SU-DHL-6 (cell line): ENCODE results near the gene PTRH2.

Source experiments
- H2AFZ ChIP-seq: fragments of 200-600 bp; sonication (generic); 2 replicates; pipeline ENCODE4 v1.6.1; 2014; ENCODE audit warnings: low read depth, mild to moderate bottlenecking, moderate library complexity, mixed read lengths, antibody characterized with exemption, low read length; ENCODE audit not compliant: severe bottlenecking
- H3F3A ChIP-seq: fragments of 200-600 bp; shearing (Covaris generic); 2 replicates; pipeline ENCODE4 v1.6.0; 2016; ENCODE audit warnings: antibody characterized with exemption, mild to moderate bottlenecking; ENCODE audit not compliant: insufficient read depth
- H3K27ac ChIP-seq: fragments of 200-600 bp; sonication (generic); 2 replicates; pipeline ENCODE4 v1.5.1; 2016; ENCODE audit warnings: low read depth, mild to moderate bottlenecking, low read length, moderate library complexity, mixed read lengths
- H3K27me3 ChIP-seq: fragments of 200-600 bp; sonication (generic), shearing (Covaris generic); 2 replicates; pipeline ENCODE4 v1.6.0; 2014; ENCODE audit warnings: mild to moderate bottlenecking, low read length
- H3K36me3 ChIP-seq: fragments of 200-600 bp; sonication (generic); 2 replicates; pipeline ENCODE4 v1.6.1; 2014; ENCODE audit warnings: mild to moderate bottlenecking, low read length, mixed read lengths
- H3K4me2 ChIP-seq: fragments of 300-600, 200-600 bp; shearing (Covaris generic), sonication (generic); 2 replicates; pipeline ENCODE4 v1.6.0; 2014; ENCODE audit warnings: low read length, low read depth, mild to moderate bottlenecking; ENCODE audit not compliant: poor library complexity, severe bottlenecking
- H3K4me3 ChIP-seq: fragments of 200-600 bp; sonication (generic); 2 replicates; pipeline ENCODE4 v1.5.1; 2014; ENCODE audit warnings: antibody characterized with exemption, low read length, mild to moderate bottlenecking, mixed read lengths; ENCODE audit not compliant: insufficient read depth, poor library complexity, severe bottlenecking
- H3K79me2 ChIP-seq: fragments of 200-600 bp; sonication (generic); 2 replicates; pipeline ENCODE4 v1.6.1; 2014; ENCODE audit warnings: mild to moderate bottlenecking, low read length, moderate library complexity; ENCODE audit not compliant: insufficient read depth
- H3K9ac ChIP-seq: fragments of 200-600 bp; sonication (generic); 2 replicates; pipeline ENCODE4 v1.7.0; 2014; ENCODE audit warnings: mild to moderate bottlenecking, low read length
- H3K9me2 ChIP-seq: fragments of 200-600 bp; sonication (generic); replicated peaks from 2 replicates; pipeline ENCODE4 v1.6.1; 2014; ENCODE audit warnings: low read length; ENCODE audit not compliant: insufficient read depth
- H3K9me3 ChIP-seq: fragments of 200-600 bp; sonication (generic); 2 replicates; pipeline ENCODE4 v1.6.1; 2014; ENCODE audit warnings: low read length, mixed read lengths; ENCODE audit not compliant: insufficient read depth
- H4K20me1 ChIP-seq: fragments of 200-600 bp; sonication (generic); 2 replicates; pipeline ENCODE4 v1.6.1; 2014; ENCODE audit warnings: low read depth, mild to moderate bottlenecking, antibody characterized with exemption, low read length, moderate library complexity, mixed read lengths
- CTCF ChIP-seq: fragments of 200-600 bp; sonication (generic); IDR thresholded peaks from one replicate; pipeline ENCODE4 v1.5.1; 2017; ENCODE audit warnings: antibody characterized with exemption, mild to moderate bottlenecking, low read length, moderate library complexity; ENCODE audit not compliant: insufficient read depth, poor library complexity, severe bottlenecking
- EZH2phosphoT487 ChIP-seq: fragments of 200-600 bp; sonication (generic), shearing (Covaris generic); conservative IDR thresholded peaks from 2 replicates; pipeline ENCODE4 v1.6.1; 2018; ENCODE audit warnings: mild to moderate bottlenecking, antibody characterized with exemption, low read length, moderate library complexity, mixed read lengths

PTRH2 gene

GRCh38 chr17:59737324-59737723, 30.1 kb upstream of the PTRH2 start:
- H3K79me2 ChIP-seq: no peaks in the 10 kb centered on the region
- no peak overlapping the region for H3K9ac ChIP-seq
- H3K9me2 ChIP-seq: no peaks in the 10 kb centered on the region
- H3K9me3 ChIP-seq: no peaks in the 10 kb centered on the region
- peaks cover 5% of the 10 kb centered on the region; the same call in 1 of the 2 replicates for H3F3A ChIP-seq
- H4K20me1 ChIP-seq: no peaks in the 10 kb centered on the region
- TF ChIP-seq CTCF (no peak), EZH2phosphoT487 (no peak)
- H3K27ac ChIP-seq: no peak overlapping the region
- no peak overlapping the region for H3K4me2 ChIP-seq
- H3K36me3 ChIP-seq: peaks cover 5% of the 10 kb centered on the region; the same call in 1 of the 2 replicates
- no peak overlapping the region for H3K4me3 ChIP-seq
- no peaks in the 10 kb centered on the region for H3K27me3 ChIP-seq
- H2AFZ ChIP-seq: no peak overlapping the region

- TF ChIP-seq EZH2phosphoT487 (no peak), CTCF (no peak)
- Histone ChIP-seq H2AFZ (no peak overlapping the region), H3K9ac (no peak overlapping the region), H3K79me2 (peaks cover 7% of the 10 kb centered on the region; the same call in 1 of the 2 replicates), H3F3A (peaks cover 10% of the 10 kb centered on the region; the same call in 1 of the 2 replicates), H3K4me3 (no peak overlapping the region), H3K36me3 (peaks cover 5% of the 10 kb centered on the region; the same call in 1 of the 2 replicates), H3K9me2 (no peaks in the 10 kb centered on the region), H4K20me1 (no peaks in the 10 kb centered on the region), H3K9me3 (no peaks in the 10 kb centered on the region), H3K27ac (no peak overlapping the region), H3K4me2 (no peak overlapping the region), H3K27me3 (no peaks in the 10 kb centered on the region)
Measured at GRCh38 chr17:59734226-59734625, 27.0 kb upstream of the PTRH2 start.

GRCh38 chr17:59733697-59734096, 26.5 kb upstream of the PTRH2 start:
- Histone ChIP-seq H3K36me3 (peaks cover 1% of the 10 kb centered on the region; the same call in 1 of the 2 replicates), H3K9me3 (no peaks in the 10 kb centered on the region), H3K9ac (no peak overlapping the region), H3K4me3 (no peak overlapping the region), H2AFZ (no peak overlapping the region), H3K79me2 (peaks cover 11% of the 10 kb centered on the region; the same call in 1 of the 2 replicates), H3K27me3 (no peaks in the 10 kb centered on the region), H3K9me2 (no peaks in the 10 kb centered on the region), H4K20me1 (no peaks in the 10 kb centered on the region), H3F3A (peaks cover 8% of the 10 kb centered on the region; the same call in 1 of the 2 replicates), H3K27ac (no peak overlapping the region), H3K4me2 (no peak overlapping the region)
- TF ChIP-seq CTCF (no peak), EZH2phosphoT487 (no peak)
